Stimulated activated CD8-positive, alpha-beta memory T cell treated with anti-CD3 and anti-CD28 coated beads, Interleukin-7, amount 100 ng/mL, for 24 hours (primary cell): Measurements from ENCODE around the gene ARHGAP12.

Experiments
- DNase-seq: peaks from one replicate; pipeline ENCODE4 v3.0.0-alpha.2; 2020; ENCODE audit warnings: low read depth

The ARHGAP12 gene

DNA sequence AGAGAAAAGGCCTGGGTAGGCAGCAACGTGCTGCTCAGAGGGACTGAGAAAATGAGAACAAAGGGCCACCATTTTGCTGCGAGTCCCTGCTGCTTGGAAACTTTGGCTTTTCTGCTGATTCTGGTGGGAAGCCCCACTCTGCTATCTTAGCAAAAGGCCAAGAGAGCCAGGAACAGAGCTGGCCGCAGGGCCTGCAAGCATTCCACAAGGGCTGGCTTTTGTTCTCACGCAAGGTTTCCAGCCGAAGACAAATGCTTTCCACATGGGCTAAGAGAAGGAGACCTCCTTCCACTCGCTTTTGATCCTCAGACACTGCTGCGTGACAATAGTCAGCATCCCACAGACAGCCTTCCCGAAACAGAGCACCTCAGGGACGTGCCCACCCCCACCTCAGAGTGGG, 163.1 kb downstream of the ARHGAP12 start:
- no peak for DNase-seq

- no peak for DNase-seq
These were observed 166.3 kb downstream of the ARHGAP12 start for GRCh38 chr10:31762316-31762715.

GRCh38 chr10:31761156-31761555, 167.5 kb downstream of the ARHGAP12 start:
- no peak for DNase-seq

DNA sequence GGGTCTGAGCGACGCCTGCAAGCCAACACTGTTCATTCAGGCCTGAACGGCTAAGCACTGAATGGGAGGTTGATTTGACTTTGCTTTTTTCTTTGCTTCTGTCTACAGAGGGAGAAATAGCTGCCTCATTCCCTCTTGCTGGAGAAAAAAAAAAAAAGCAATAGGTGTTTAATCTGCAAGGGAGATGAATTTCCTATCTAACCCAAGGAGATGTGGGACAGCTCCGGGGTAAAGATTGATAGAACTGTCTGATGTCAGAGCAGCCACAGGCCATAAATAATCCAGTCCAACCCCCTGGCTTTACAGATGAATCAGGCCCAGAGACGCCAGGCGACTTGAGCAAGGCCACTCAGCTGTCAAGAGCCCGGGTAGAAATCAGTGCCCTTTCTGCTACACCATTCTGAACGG, 168.0 kb downstream of the ARHGAP12 start:
- no peak for DNase-seq

- peak; percentile 85 for DNase-seq
These were observed 168.6 kb downstream of the ARHGAP12 start for GRCh38 chr10:31759799-31760626.

- DNase-seq, result peak; percentile 22
These were observed 169.4 kb downstream of the ARHGAP12 start for GRCh38 chr10:31759124-31759798.

DNA sequence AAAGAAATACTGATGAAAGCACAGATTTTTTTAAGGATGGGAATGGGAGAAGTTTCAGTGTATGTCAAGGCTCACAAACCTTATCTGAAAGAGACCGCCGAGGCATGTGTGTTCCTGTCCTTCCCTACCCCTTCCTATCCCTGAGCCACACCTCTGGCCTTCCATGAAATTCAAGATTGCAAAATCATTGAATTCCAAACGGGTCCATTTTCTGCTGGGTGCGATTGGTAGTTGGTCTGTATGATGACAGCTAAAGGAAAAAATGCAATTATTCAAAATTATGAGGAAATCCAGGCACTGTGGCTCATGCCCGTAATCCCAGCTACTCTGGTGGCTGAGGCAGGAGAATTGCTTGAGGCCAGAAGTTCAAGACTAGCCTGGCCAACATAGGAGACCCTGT, 170.1 kb downstream of the ARHGAP12 start:
- no peak for DNase-seq

DNA sequence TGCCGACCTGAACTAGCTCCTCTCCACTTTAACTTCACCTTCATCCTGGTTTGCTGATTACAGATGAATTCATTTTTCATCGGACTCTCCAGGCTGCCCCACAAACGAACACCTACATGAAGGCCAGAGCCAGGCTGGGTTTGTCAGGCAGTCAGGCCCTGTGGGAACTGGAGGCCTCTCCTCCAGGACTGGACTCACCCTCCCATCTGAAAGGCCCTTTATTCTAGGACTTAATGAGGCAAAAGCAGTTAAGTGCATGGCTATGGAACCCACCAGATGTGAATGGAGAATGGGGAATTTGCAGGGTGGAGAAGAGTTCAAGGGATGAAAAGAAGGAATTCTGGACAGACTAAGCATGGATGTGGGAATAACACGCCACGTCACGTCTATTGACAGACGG, 170.8 kb downstream of the ARHGAP12 start:
- DNase-seq, result no peak

- DNase-seq, result no peak
These were observed 171.2 kb downstream of the ARHGAP12 start for GRCh38 chr10:31757386-31757791.

- no peak for DNase-seq
These were observed 171.9 kb downstream of the ARHGAP12 start for GRCh38 chr10:31756729-31757110.

DNA sequence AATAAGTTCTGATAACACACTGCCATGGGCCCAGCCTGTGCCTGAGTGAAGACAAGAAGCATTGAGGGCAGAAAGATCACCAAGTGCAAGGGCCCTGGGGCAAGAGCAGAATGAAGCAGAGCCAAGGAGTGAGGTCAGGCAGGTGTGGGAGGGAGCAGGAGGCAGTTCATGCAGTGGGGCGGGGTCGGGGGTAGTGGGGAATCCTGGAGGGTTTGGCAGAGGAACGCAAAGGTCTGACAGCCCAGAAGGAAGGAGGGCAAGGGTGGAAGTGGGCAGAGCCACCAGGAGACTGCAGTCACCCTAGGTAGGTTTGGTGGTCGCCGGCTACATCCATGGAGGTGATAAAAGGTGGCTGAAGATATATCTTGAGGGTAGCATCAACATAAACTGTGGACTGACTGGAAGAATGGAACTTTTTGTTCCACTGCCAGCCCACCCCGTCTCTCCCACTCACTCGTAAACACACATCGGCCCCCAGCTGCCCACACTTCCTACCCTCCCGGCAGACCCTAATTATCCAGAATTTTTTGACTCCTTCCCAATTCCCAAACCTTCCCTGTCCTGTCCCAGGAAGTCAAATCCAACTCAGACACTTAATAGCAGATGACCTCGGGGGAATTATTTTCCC, 172.4 kb downstream of the ARHGAP12 start:
- DNase-seq, result no peak
